GM12872 (cell line): ENCODE measurements around the gene PHTF1.

ENCODE experiments used
- CTCF ChIP-seq: IDR thresholded peaks from 3 replicates; pipeline ENCODE4 v1.5.1; 2011; ENCODE audit warnings: low read depth, mild to moderate bottlenecking, low read length, moderate library complexity; ENCODE audit not compliant: insufficient read depth

The PHTF1 gene

GRCh38 chr1:113659556-113659955, 99.7 kb downstream of the PHTF1 start:
- TF ChIP-seq CTCF = no peak

- TF ChIP-seq CTCF = no peak
These were observed 100.3 kb downstream of the PHTF1 start for GRCh38 chr1:113659035-113659434.

GRCh38 chr1:113657556-113658063, 101.7 kb downstream of the PHTF1 start:
- TF ChIP-seq CTCF = no peak

GRCh38 chr1:113657126-113657525, 102.2 kb downstream of the PHTF1 start:
- no peak for TF ChIP-seq CTCF

GRCh38 chr1:113654883-113655282, 104.4 kb downstream of the PHTF1 start:
- TF ChIP-seq CTCF = no peak

- TF ChIP-seq CTCF = no peak
These were observed 105.5 kb downstream of the PHTF1 start for GRCh38 chr1:113653741-113654140.

- no peak for TF ChIP-seq CTCF
These were observed 106.5 kb downstream of the PHTF1 start for GRCh38 chr1:113652771-113653170.
